MM.1S (cell line): Measurements from ENCODE around the gene POTEG.
"Not testable (repeated sequence)": the region's sequence is repeated elsewhere in the genome, so short reads cannot be mapped to it uniquely, and the experiment has no call there.

ENCODE experiments used
- EZH2 ChIP-seq: fragments of 300-600 bp; sonication (generic); optimal IDR thresholded peaks from 2 replicates; pipeline ENCODE3; 2017; ENCODE audit warnings: low read depth, mild to moderate bottlenecking, antibody characterized with exemption, low read length, mixed read lengths
- TF ChIP-seq, protein P1 (sequence below): fragments of 300-600 bp; sonication (generic); IDR thresholded peaks from 2 replicates; pipeline ENCODE4 v1.5.1; 2016; ENCODE audit warnings: antibody characterized with exemption, low read length, mixed read lengths

DNA sequence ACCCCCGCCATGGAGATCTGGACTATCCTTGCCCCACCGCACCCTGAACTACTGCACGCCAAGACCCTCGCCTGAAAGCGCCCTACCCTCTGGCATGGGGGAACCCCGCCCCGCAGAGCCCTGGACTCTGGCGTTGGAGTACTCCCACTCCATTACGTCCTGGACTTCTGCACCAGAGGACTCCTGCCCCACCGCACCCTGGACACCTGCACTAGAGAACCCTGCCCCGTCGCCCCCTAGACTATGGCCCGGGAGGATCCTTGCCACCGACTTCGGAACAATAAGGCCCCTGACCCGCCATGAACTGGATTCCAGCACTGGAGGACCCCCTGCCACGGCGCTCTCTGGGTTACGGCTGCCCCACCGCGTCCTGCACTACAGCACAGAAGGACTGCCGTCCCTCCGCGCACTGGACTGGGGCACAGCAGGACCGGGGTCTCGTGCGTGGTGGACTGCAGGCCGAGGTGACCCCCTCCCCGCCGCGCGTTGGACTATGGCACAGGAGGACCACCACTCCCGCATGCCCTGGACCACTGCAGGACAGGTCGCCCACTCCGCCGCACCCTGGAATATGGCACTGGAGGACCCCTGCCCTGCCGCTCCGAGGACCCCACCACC lies 72.4 kb downstream of the POTEG start:
- TF ChIP-seq, protein P1, sequence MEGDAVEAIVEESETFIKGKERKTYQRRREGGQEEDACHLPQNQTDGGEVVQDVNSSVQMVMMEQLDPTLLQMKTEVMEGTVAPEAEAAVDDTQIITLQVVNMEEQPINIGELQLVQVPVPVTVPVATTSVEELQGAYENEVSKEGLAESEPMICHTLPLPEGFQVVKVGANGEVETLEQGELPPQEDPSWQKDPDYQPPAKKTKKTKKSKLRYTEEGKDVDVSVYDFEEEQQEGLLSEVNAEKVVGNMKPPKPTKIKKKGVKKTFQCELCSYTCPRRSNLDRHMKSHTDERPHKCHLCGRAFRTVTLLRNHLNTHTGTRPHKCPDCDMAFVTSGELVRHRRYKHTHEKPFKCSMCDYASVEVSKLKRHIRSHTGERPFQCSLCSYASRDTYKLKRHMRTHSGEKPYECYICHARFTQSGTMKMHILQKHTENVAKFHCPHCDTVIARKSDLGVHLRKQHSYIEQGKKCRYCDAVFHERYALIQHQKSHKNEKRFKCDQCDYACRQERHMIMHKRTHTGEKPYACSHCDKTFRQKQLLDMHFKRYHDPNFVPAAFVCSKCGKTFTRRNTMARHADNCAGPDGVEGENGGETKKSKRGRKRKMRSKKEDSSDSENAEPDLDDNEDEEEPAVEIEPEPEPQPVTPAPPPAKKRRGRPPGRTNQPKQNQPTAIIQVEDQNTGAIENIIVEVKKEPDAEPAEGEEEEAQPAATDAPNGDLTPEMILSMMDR: not testable (repeated sequence)
- not testable (repeated sequence) for TF ChIP-seq EZH2
